GM23338 (cell line): ENCODE results near the gene HORMAD2. TPM values are rescaled to one million over a fixed set of nuclear protein-coding genes. Genes with fewer than 3 reads are reported as not detected.

ENCODE experiments used
- ATAC-seq: fragments of 200-7000 bp; cut with Tn5 transposase; 3 replicates; pipeline ENCODE4 v1.9.1; 2020
- DNase-seq: peaks from one replicate; pipeline ENCODE4 v3.0.0-alpha.2; 2015; ENCODE audit warnings: low spot score
- H2AFZ ChIP-seq: fragments of 200-600 bp; sonication (generic); 2 replicates; pipeline ENCODE4 v1.8.0; 2016; ENCODE audit warnings: antibody characterized with exemption, mild to moderate bottlenecking, moderate library complexity
- H3F3A ChIP-seq: fragments of 200-600 bp; sonication (generic); replicated peaks from 2 replicates; pipeline ENCODE4 v1.8.0; 2017; ENCODE audit warnings: antibody characterized with exemption, mixed run types, low read depth
- H3K27ac ChIP-seq: fragments of 200-600 bp; sonication (generic); 2 replicates; pipeline ENCODE4 v1.6.1; 2016; ENCODE audit warnings: low read depth
- H3K27me3 ChIP-seq: fragments of 200-600 bp; sonication (generic); 2 replicates; pipeline ENCODE4 v1.8.0; 2016; ENCODE audit warnings: mild to moderate bottlenecking, mixed run types, moderate library complexity; ENCODE audit not compliant: insufficient read depth
- H3K36me3 ChIP-seq: fragments of 200-600 bp; sonication (generic); 2 replicates; pipeline ENCODE4 v1.8.0; 2016; ENCODE audit warnings: mild to moderate bottlenecking; ENCODE audit not compliant: insufficient read depth
- H3K4me1 ChIP-seq: fragments of 200-600 bp; sonication (generic); 2 replicates; pipeline ENCODE4 v1.8.0; 2016; ENCODE audit warnings: mild to moderate bottlenecking, moderate library complexity; ENCODE audit not compliant: insufficient read depth
- H3K4me2 ChIP-seq: fragments of 200-600 bp; sonication (generic); 2 replicates; pipeline ENCODE4 v1.7.1; 2017; ENCODE audit warnings: mixed run types
- H3K4me3 ChIP-seq: fragments of 200-600 bp; sonication (generic); 2 replicates; pipeline ENCODE4 v1.6.1; 2016; ENCODE audit warnings: mixed run types
- H3K79me2 ChIP-seq: fragments of 200-600 bp; sonication (generic); replicated peaks from 2 replicates; pipeline ENCODE4 v1.8.0; 2017; ENCODE audit warnings: mild to moderate bottlenecking; ENCODE audit not compliant: insufficient read depth
- H3K9me2 ChIP-seq: fragments of 200-600 bp; sonication (generic); 2 replicates; pipeline ENCODE4 v1.8.0; 2017; ENCODE audit not compliant: insufficient read depth
- H4K20me1 ChIP-seq: fragments of 200-600 bp; sonication (generic); replicated peaks from 2 replicates; pipeline ENCODE4 v1.8.0; 2017; ENCODE audit warnings: mild to moderate bottlenecking; ENCODE audit not compliant: insufficient read depth
- H3K27ac Mint-ChIP-seq: 2 replicates; pipeline ENCODE4 v1.8.0; 2020; ENCODE audit warnings: inconsistent platforms, mild to moderate bottlenecking, moderate library complexity, mixed read lengths
- H3K27me3 Mint-ChIP-seq: 3 replicates; pipeline ENCODE4 v1.8.0; 2022; ENCODE audit warnings: low read depth, mild to moderate bottlenecking, moderate library complexity, mixed read lengths, inconsistent platforms; ENCODE audit not compliant: insufficient read depth, poor library complexity
- H3K36me3 Mint-ChIP-seq: 3 replicates; pipeline ENCODE4 v1.8.0; 2021; ENCODE audit warnings: low read depth, mild to moderate bottlenecking, inconsistent platforms, moderate library complexity, mixed read lengths
- H3K4me1 Mint-ChIP-seq: 3 replicates; pipeline ENCODE4 v1.8.0; 2020; ENCODE audit warnings: mild to moderate bottlenecking, inconsistent platforms, mixed read lengths
- H3K4me3 Mint-ChIP-seq: 3 replicates; pipeline ENCODE4 v1.8.0; 2021; ENCODE audit warnings: moderate library complexity, mild to moderate bottlenecking, inconsistent platforms, mixed read lengths
- H3K9me3 Mint-ChIP-seq: 3 replicates; pipeline ENCODE4 v1.8.0; 2020; ENCODE audit warnings: moderate library complexity, mild to moderate bottlenecking, inconsistent platforms, mixed read lengths
- CREB1 ChIP-seq: fragments of 250-450 bp; sonication (Bioruptor Pico); IDR thresholded peaks from 2 replicates; pipeline ENCODE4 v1.5.0; 2020; ENCODE audit warnings: low read depth, mild to moderate bottlenecking, moderate library complexity
- EZH2 ChIP-seq: fragments of 200-600 bp; sonication (generic); IDR thresholded peaks from one replicate; pipeline ENCODE4 v1.8.0; 2017; ENCODE audit warnings: antibody characterized with exemption, mild to moderate bottlenecking, low read depth; ENCODE audit not compliant: unreplicated experiment
- EZH2phosphoT487 ChIP-seq: fragments of 200-600 bp; sonication (generic); IDR thresholded peaks from one replicate; pipeline ENCODE4 v1.8.1; 2018; ENCODE audit warnings: antibody characterized with exemption; ENCODE audit not compliant: unreplicated experiment
- JUNB ChIP-seq: IDR thresholded peaks from one replicate; pipeline ENCODE4 v1.6.1; 2016; ENCODE audit warnings: antibody characterized with exemption; ENCODE audit not compliant: unreplicated experiment
- NANOG ChIP-seq: IDR thresholded peaks from 2 replicates; pipeline ENCODE4 v1.6.1; 2016; ENCODE audit warnings: antibody characterized with exemption, borderline replicate concordance
- REST ChIP-seq: IDR thresholded peaks from one replicate; pipeline ENCODE4 v1.6.1; 2018; ENCODE audit warnings: antibody characterized with exemption; ENCODE audit not compliant: unreplicated experiment
- STAT1 ChIP-seq: IDR thresholded peaks from one replicate; pipeline ENCODE4 v1.6.1; 2016; ENCODE audit warnings: antibody characterized with exemption; ENCODE audit not compliant: unreplicated experiment
- ZNF114 ChIP-seq: fragments of 250-450 bp; sonication (Bioruptor Pico); IDR thresholded peaks from 2 replicates; pipeline ENCODE4 v1.5.0; 2020; ENCODE audit warnings: mild to moderate bottlenecking, moderate library complexity
- ZNF331 ChIP-seq: fragments of 250-450 bp; sonication (Bioruptor Pico); IDR thresholded peaks from 2 replicates; pipeline ENCODE4 v1.5.0; 2020; ENCODE audit warnings: low read depth, mild to moderate bottlenecking, moderate library complexity
- polyA plus RNA-seq: library from polyadenylated mRNA; unstranded; fragments of >200 nt; fragmentation: Nextera tagmentation; extraction: Ambion mirVana; gene quantifications from 2 replicates; pipeline ENCODE4 v1.2.1, GENCODE V29; 2016
- total RNA-seq: library from RNA; depleted of rRNA; stranded (reverse); fragments of >200 nt; shearing (Covaris generic); gene quantifications from 2 replicates; pipeline ENCODE4 v1.2.3, GENCODE V29; 2014
- TF ChIP-seq, protein P1 (sequence below): IDR thresholded peaks from 2 replicates; pipeline ENCODE4 v1.6.1; 2016; ENCODE audit warnings: antibody characterized with exemption
- TF ChIP-seq, protein P2 (sequence below), 2 experiments: fragments of 200-600 bp in 1 of 2; sonication (generic) in 1 of 2; conservative IDR thresholded peaks; 2 replicates each; pipeline versions ENCODE4 v1.5.1 to v1.6.1; 2016 to 2017; ENCODE audit warnings: antibody characterized with exemption in 2 of 2, low read depth in 2 of 2, mild to moderate bottlenecking in 2 of 2, moderate library complexity in 1 of 2

Gene HORMAD2
- total and polyA plus RNA-seq, 2 experiments from 2014 or later = 0.40 TPM; not detected in 1

- TF ChIP-seq, protein P1, sequence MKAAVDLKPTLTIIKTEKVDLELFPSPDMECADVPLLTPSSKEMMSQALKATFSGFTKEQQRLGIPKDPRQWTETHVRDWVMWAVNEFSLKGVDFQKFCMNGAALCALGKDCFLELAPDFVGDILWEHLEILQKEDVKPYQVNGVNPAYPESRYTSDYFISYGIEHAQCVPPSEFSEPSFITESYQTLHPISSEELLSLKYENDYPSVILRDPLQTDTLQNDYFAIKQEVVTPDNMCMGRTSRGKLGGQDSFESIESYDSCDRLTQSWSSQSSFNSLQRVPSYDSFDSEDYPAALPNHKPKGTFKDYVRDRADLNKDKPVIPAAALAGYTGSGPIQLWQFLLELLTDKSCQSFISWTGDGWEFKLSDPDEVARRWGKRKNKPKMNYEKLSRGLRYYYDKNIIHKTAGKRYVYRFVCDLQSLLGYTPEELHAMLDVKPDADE = no peak
- TF ChIP-seq ZNF114 (CRISPR knock-in tag) = no peak
- TF ChIP-seq REST = no peak
- TF ChIP-seq ZNF331 (CRISPR knock-in tag) = no peak
- no peak for TF ChIP-seq CREB1 (CRISPR knock-in tag)
- TF ChIP-seq EZH2 = no peak
- TF ChIP-seq, protein P2, sequence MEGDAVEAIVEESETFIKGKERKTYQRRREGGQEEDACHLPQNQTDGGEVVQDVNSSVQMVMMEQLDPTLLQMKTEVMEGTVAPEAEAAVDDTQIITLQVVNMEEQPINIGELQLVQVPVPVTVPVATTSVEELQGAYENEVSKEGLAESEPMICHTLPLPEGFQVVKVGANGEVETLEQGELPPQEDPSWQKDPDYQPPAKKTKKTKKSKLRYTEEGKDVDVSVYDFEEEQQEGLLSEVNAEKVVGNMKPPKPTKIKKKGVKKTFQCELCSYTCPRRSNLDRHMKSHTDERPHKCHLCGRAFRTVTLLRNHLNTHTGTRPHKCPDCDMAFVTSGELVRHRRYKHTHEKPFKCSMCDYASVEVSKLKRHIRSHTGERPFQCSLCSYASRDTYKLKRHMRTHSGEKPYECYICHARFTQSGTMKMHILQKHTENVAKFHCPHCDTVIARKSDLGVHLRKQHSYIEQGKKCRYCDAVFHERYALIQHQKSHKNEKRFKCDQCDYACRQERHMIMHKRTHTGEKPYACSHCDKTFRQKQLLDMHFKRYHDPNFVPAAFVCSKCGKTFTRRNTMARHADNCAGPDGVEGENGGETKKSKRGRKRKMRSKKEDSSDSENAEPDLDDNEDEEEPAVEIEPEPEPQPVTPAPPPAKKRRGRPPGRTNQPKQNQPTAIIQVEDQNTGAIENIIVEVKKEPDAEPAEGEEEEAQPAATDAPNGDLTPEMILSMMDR (conservative IDR thresholded peaks at IDR 0.05; ENCODE audit: low read depth in 2 of 2) = no peak
- no peak for TF ChIP-seq EZH2phosphoT487
Measured at GRCh38 chr22:30212363-30212995, 132.2 kb downstream of the HORMAD2 start (continued).

- Histone ChIP-seq H3K4me1 (peaks cover 7% of the 10 kb centered on the region), H4K20me1 (no peaks in the 10 kb centered on the region), H3K79me2 (no peaks in the 10 kb centered on the region), H2AFZ (peak overlapping the region; percentile 52; the same call in 1 of the 2 replicates), H3K4me2 (no peak overlapping the region), H3F3A (no peaks in the 10 kb centered on the region), H3K27me3 (no peaks in the 10 kb centered on the region), H3K36me3 (no peaks in the 10 kb centered on the region), H3K9me2 (no peaks in the 10 kb centered on the region), H3K27ac (no peak overlapping the region), H3K4me3 (no peak overlapping the region)
- Mint-ChIP-seq H3K4me1 (peaks cover 28% of the 10 kb centered on the region), H3K27ac (no peak overlapping the region), H3K27me3 (peaks cover 12% of the 10 kb centered on the region), H3K4me3 (no peak overlapping the region), H3K36me3 (no peaks in the 10 kb centered on the region), H3K9me3 (no peaks in the 10 kb centered on the region; the same call in 2 of the 3 replicates)
- DNase-seq (no peak), ATAC-seq (no peak)
- TF ChIP-seq NANOG = no peak
- no peak for TF ChIP-seq JUNB
- TF ChIP-seq EZH2 = no peak
- no peak for TF ChIP-seq ZNF331 (CRISPR knock-in tag)
- TF ChIP-seq STAT1 = no peak
- TF ChIP-seq CREB1 (CRISPR knock-in tag) = no peak
- TF ChIP-seq, protein P2 (conservative IDR thresholded peaks at IDR 0.05; ENCODE audit: low read depth in 2 of 2) = no peak
- TF ChIP-seq REST = no peak
- TF ChIP-seq, protein P1 = no peak
Measured at GRCh38 chr22:30212996-30213441, 132.8 kb downstream of the HORMAD2 start.
